SU-DHL-6 (cell line): ENCODE data around the gene ANKRD13D.

Experiments used
- H2AFZ ChIP-seq: fragments of 200-600 bp; sonication (generic); 2 replicates; pipeline ENCODE4 v1.6.1; 2014; ENCODE audit warnings: low read depth, mild to moderate bottlenecking, moderate library complexity, mixed read lengths, antibody characterized with exemption, low read length; ENCODE audit not compliant: severe bottlenecking
- H3F3A ChIP-seq: fragments of 200-600 bp; shearing (Covaris generic); 2 replicates; pipeline ENCODE4 v1.6.0; 2016; ENCODE audit warnings: antibody characterized with exemption, mild to moderate bottlenecking; ENCODE audit not compliant: insufficient read depth
- H3K27ac ChIP-seq: fragments of 200-600 bp; sonication (generic); 2 replicates; pipeline ENCODE4 v1.5.1; 2016; ENCODE audit warnings: low read depth, mild to moderate bottlenecking, low read length, moderate library complexity, mixed read lengths
- H3K27me3 ChIP-seq: fragments of 200-600 bp; sonication (generic), shearing (Covaris generic); 2 replicates; pipeline ENCODE4 v1.6.0; 2014; ENCODE audit warnings: mild to moderate bottlenecking, low read length
- H3K36me3 ChIP-seq: fragments of 200-600 bp; sonication (generic); 2 replicates; pipeline ENCODE4 v1.6.1; 2014; ENCODE audit warnings: mild to moderate bottlenecking, low read length, mixed read lengths
- H3K4me2 ChIP-seq: fragments of 300-600, 200-600 bp; shearing (Covaris generic), sonication (generic); 2 replicates; pipeline ENCODE4 v1.6.0; 2014; ENCODE audit warnings: low read length, low read depth, mild to moderate bottlenecking; ENCODE audit not compliant: poor library complexity, severe bottlenecking
- H3K4me3 ChIP-seq: fragments of 200-600 bp; sonication (generic); 2 replicates; pipeline ENCODE4 v1.5.1; 2014; ENCODE audit warnings: antibody characterized with exemption, low read length, mild to moderate bottlenecking, mixed read lengths; ENCODE audit not compliant: insufficient read depth, poor library complexity, severe bottlenecking
- H3K79me2 ChIP-seq: fragments of 200-600 bp; sonication (generic); 2 replicates; pipeline ENCODE4 v1.6.1; 2014; ENCODE audit warnings: mild to moderate bottlenecking, low read length, moderate library complexity; ENCODE audit not compliant: insufficient read depth
- H3K9ac ChIP-seq: fragments of 200-600 bp; sonication (generic); 2 replicates; pipeline ENCODE4 v1.7.0; 2014; ENCODE audit warnings: mild to moderate bottlenecking, low read length
- H3K9me2 ChIP-seq: fragments of 200-600 bp; sonication (generic); replicated peaks from 2 replicates; pipeline ENCODE4 v1.6.1; 2014; ENCODE audit warnings: low read length; ENCODE audit not compliant: insufficient read depth
- H3K9me3 ChIP-seq: fragments of 200-600 bp; sonication (generic); 2 replicates; pipeline ENCODE4 v1.6.1; 2014; ENCODE audit warnings: low read length, mixed read lengths; ENCODE audit not compliant: insufficient read depth
- H4K20me1 ChIP-seq: fragments of 200-600 bp; sonication (generic); 2 replicates; pipeline ENCODE4 v1.6.1; 2014; ENCODE audit warnings: low read depth, mild to moderate bottlenecking, antibody characterized with exemption, low read length, moderate library complexity, mixed read lengths
- EZH2phosphoT487 ChIP-seq: fragments of 200-600 bp; sonication (generic), shearing (Covaris generic); conservative IDR thresholded peaks from 2 replicates; pipeline ENCODE4 v1.6.1; 2018; ENCODE audit warnings: mild to moderate bottlenecking, antibody characterized with exemption, low read length, moderate library complexity, mixed read lengths
- TF ChIP-seq, protein P1 (sequence below): fragments of 200-600 bp; sonication (generic); IDR thresholded peaks from one replicate; pipeline ENCODE4 v1.5.1; 2017; ENCODE audit warnings: antibody characterized with exemption, mild to moderate bottlenecking, low read length, moderate library complexity; ENCODE audit not compliant: insufficient read depth, poor library complexity, severe bottlenecking

Gene ANKRD13D

DNA sequence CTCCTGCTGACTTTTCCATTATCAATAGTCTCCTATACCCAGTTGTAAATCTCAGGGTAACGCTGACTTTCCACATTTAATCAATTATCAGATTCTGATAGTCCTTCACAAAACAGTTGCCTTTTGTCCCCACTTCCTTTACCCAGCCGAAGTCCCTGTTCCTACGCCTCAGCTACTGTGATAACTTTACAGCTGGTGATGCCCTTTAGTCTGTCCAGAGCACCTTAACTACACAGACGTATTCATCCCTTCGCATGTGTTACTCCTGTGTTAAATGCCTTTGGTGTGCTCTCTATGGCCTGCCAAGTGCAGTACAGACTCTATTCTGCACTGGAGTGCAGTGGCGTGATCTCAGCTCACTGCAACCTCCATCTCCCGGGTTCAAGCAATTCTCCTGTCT is 34.4 kb downstream of the ANKRD13D start:
- Histone ChIP-seq H3K27me3 (no peaks in the 10 kb centered on the region), H3K79me2 (no peaks in the 10 kb centered on the region), H3K4me2 (no peak overlapping the region), H3K36me3 (no peaks in the 10 kb centered on the region), H3K9me3 (no peaks in the 10 kb centered on the region), H3F3A (no peaks in the 10 kb centered on the region), H3K9ac (no peak overlapping the region), H3K4me3 (no peak overlapping the region), H3K9me2 (no peaks in the 10 kb centered on the region), H4K20me1 (no peaks in the 10 kb centered on the region), H2AFZ (no peak overlapping the region), H3K27ac (no peak overlapping the region)
- TF ChIP-seq, protein P1, sequence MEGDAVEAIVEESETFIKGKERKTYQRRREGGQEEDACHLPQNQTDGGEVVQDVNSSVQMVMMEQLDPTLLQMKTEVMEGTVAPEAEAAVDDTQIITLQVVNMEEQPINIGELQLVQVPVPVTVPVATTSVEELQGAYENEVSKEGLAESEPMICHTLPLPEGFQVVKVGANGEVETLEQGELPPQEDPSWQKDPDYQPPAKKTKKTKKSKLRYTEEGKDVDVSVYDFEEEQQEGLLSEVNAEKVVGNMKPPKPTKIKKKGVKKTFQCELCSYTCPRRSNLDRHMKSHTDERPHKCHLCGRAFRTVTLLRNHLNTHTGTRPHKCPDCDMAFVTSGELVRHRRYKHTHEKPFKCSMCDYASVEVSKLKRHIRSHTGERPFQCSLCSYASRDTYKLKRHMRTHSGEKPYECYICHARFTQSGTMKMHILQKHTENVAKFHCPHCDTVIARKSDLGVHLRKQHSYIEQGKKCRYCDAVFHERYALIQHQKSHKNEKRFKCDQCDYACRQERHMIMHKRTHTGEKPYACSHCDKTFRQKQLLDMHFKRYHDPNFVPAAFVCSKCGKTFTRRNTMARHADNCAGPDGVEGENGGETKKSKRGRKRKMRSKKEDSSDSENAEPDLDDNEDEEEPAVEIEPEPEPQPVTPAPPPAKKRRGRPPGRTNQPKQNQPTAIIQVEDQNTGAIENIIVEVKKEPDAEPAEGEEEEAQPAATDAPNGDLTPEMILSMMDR = no peak
- TF ChIP-seq EZH2phosphoT487 = no peak

DNA sequence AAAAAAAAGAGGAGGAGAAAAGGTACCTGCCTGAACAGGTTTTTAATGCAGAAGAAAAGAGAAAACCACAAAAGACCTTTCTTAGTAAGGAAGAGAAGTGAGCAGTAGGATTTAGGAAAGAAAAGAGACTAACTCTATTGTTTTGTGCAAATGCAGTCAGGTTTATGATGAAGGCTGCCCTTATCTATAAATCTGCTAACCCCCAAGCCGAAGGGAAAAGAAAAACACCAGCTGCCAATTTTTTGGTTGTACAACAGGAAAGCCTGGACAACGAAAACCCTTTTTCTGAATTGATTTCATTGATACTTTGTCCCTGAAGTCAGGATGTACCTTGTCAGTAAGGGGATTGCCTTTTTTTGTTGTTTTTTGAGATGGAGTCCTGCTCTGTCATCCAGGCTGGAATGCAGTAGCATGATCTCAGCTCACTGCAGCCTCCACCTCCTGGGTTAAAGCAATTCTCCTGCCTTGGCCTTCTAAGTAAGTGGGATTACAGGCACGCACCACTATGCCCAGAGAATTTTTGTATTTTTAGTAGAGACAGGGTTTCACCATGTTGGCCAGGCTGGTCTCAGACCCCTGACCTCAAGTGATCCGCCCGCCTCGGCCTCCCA is 43.1 kb downstream of the ANKRD13D start:
- no peak overlapping the region for H3K9ac ChIP-seq
- H3F3A ChIP-seq = no peaks in the 10 kb centered on the region
- no peak overlapping the region for H3K4me3 ChIP-seq
- no peak overlapping the region for H3K27ac ChIP-seq
- no peak overlapping the region for H2AFZ ChIP-seq
- H3K9me3 ChIP-seq = no peaks in the 10 kb centered on the region
- H3K36me3 ChIP-seq = no peaks in the 10 kb centered on the region
- no peak overlapping the region for H3K4me2 ChIP-seq
- no peaks in the 10 kb centered on the region for H3K79me2 ChIP-seq
- H3K9me2 ChIP-seq = no peaks in the 10 kb centered on the region
- no peaks in the 10 kb centered on the region for H4K20me1 ChIP-seq
- TF ChIP-seq, protein P1 = no peak
- no peak for TF ChIP-seq EZH2phosphoT487
- H3K27me3 ChIP-seq = no peaks in the 10 kb centered on the region

DNA sequence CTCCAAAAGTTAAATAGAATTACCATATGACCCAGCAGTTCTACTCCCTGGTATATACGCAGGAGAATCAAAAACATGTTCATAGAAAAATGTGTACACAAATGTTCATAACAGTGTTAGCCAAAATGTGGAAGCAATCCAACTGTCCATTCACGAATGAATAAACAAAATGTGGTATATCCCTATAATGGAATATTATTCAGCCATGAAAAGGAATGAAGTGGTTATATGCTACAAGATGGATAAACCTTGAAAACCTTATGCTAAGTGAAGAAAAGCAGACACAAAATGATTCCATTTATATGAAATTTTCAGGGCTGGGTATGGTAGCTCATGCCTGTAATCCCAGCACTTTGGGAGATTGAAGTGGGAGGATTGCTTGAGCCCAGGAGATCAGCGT is 48.2 kb downstream of the ANKRD13D start:
- no peaks in the 10 kb centered on the region for H3K9me2 ChIP-seq

More for the DNA sequence above, 48.2 kb downstream of the ANKRD13D start:
- Histone ChIP-seq H3K27ac (no peak overlapping the region), H3K36me3 (no peaks in the 10 kb centered on the region), H4K20me1 (no peaks in the 10 kb centered on the region), H3K9me3 (no peaks in the 10 kb centered on the region), H3K9ac (no peak overlapping the region), H3K79me2 (no peaks in the 10 kb centered on the region), H2AFZ (no peak overlapping the region), H3K4me2 (no peak overlapping the region), H3K4me3 (no peak overlapping the region), H3F3A (no peaks in the 10 kb centered on the region), H3K27me3 (no peaks in the 10 kb centered on the region)
- TF ChIP-seq EZH2phosphoT487 = no peak
- TF ChIP-seq, protein P1 = no peak
